ENCODE data around the gene GTF2H2C.
"Not testable (repeated sequence)": the region's sequence is repeated elsewhere in the genome, so short reads cannot be mapped to it uniquely, and the experiment has no call there.

The GTF2H2C gene

DNA sequence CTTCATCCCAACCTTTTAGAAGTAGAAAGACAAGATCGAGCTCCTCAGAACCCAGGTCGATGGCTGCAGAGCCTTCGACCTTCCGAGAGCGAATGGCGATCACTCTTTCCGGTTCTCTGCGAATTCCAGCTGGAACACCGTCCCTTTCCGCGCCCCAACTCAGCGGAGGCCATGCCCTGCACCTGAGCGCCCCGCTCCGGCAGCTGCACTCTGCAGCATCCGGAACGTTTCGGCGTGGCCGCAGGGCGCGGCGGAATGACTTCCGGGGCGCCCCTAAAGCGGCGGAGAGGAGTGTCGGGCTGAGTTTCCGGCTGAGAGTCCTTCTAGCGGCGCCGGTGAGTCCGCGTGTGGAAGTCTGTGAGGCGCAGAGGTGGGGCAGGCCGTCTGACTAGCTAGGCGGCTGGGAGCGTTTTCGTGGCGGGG lies at the start of gene GTF2H2C:
Gene GTF2H2C, plus strand, starts transcription at position 284 of the 423 bp plus-strand sequence. CDS start 4,942 bp downstream, outside the sequence.
- DNase-seq (ENCODE audit: low read depth), result peak; percentile 67
- H3K4me3 ChIP-seq (ENCODE audit: control insufficient read depth, low read depth, low read length), result peak within 1 kb of the TSS; percentile 47

GRCh38 chr5:69510694-69511093 lies 49.3 kb upstream of the GTF2H2C start:
- no peak for DNase-seq (ENCODE audit: low read depth)
- TF ChIP-seq, protein P1, sequence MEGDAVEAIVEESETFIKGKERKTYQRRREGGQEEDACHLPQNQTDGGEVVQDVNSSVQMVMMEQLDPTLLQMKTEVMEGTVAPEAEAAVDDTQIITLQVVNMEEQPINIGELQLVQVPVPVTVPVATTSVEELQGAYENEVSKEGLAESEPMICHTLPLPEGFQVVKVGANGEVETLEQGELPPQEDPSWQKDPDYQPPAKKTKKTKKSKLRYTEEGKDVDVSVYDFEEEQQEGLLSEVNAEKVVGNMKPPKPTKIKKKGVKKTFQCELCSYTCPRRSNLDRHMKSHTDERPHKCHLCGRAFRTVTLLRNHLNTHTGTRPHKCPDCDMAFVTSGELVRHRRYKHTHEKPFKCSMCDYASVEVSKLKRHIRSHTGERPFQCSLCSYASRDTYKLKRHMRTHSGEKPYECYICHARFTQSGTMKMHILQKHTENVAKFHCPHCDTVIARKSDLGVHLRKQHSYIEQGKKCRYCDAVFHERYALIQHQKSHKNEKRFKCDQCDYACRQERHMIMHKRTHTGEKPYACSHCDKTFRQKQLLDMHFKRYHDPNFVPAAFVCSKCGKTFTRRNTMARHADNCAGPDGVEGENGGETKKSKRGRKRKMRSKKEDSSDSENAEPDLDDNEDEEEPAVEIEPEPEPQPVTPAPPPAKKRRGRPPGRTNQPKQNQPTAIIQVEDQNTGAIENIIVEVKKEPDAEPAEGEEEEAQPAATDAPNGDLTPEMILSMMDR (conservative IDR thresholded peaks at IDR 0.05; ENCODE audit: control insufficient read depth, insufficient read depth, low read depth, low read length), result no peak
- H3K4me3 ChIP-seq (ENCODE audit: control insufficient read depth, low read depth, low read length), result no peak overlapping the region

DNA sequence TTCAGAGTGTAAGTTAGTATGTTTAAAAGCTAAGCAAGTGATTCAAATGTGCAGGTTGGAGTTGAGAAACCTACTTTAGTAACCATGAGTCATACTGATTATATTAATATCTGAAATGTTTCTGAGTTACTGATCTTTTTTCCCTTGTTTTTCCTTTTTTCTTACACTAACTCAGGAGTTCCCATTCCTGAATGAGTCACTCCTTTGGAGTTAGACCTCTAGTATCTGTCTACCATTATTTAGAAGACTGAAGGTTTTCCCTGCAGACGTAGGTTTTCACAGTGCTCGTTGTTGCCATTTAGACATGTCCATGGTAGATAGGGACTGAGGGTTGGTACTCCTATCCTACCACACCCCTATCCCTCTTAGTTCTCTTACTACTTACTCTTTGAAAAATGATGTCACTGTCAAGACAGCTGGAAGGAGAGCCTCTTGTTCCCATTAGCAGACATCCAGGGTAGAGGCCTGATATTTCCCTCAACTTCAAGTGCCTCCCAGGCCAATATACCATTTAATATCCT lies 47.2 kb upstream of the GTF2H2C start:
- DNase-seq (ENCODE audit: low read depth), result peak; percentile 92
- no peak overlapping the region for H3K4me3 ChIP-seq (ENCODE audit: control insufficient read depth, low read depth, low read length)
- TF ChIP-seq, protein P1 (conservative IDR thresholded peaks at IDR 0.05; ENCODE audit: control insufficient read depth, insufficient read depth, low read depth, low read length), result no peak

DNA sequence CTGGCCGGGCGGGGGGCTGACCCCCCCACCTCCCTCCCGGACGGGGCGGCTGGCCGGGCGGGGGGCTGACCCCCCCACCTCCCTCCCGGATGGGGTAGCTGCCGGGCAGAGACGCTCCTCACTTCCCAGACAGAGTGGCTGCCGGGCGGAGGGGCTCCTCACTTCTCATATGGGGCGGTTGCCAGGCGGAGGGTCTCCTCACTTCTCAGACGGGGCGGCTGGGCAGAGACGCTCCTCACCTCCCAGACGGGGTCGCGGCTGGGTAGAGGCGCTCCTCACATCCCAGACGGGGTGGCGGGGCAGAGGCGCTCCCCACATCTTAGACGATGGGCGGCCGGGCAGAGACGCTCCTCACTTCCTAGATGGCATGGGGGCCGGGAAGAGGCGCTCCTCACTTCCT lies 44.4 kb upstream of the GTF2H2C start:
- DNase-seq (ENCODE audit: low read depth); H3K4me3 ChIP-seq (ENCODE audit: control insufficient read depth, low read depth, low read length): not testable (repeated sequence)

DNA sequence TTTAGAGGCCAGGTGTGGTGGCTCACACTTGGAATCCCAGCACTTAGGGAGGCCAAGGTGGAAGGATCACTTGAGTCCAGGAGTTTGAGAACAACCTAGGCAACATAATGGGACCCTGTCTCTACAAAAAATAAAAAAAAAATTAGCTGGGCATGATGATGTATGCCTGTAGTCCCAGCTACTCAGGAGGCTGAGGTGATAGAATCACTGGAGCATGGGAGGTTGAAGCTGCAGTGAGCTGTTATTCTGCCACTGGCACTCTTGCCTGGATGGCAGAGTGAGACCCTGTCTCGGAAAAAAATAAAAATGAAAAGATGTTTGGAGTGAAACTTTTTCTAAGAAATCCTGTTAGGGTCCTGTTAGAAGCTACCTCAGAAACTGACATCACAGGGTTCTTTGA lies 43.2 kb upstream of the GTF2H2C start:
- no peak for DNase-seq (ENCODE audit: low read depth)
- TF ChIP-seq, protein P1 (conservative IDR thresholded peaks at IDR 0.05; ENCODE audit: control insufficient read depth, insufficient read depth, low read depth, low read length), result no peak
- no peak overlapping the region for H3K4me3 ChIP-seq (ENCODE audit: control insufficient read depth, low read depth, low read length)

DNA sequence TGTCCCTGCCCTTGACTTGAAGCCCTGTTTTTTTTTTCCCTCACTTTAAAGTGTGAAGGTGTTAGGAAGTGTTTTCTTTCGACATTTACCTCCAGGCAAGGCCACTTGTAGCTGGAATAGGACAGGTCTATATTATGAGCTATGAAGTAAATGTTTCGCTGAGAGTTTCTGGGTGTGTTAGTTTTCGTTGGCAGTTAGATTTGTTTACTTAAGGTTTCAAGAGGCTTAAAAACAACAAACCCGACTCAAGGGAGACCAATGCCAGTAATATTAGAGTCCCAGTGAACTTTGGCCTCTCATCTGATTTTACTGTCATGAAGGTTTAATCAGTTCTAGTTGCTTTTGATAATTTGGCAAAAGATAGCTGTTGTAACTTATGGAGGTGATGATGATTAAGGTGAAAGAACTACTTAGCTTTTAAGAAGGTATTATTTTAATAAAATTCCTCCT lies 42.2 kb upstream of the GTF2H2C start:
- TF ChIP-seq, protein P1 (conservative IDR thresholded peaks at IDR 0.05; ENCODE audit: control insufficient read depth, insufficient read depth, low read depth, low read length), result no peak
- no peak overlapping the region for H3K4me3 ChIP-seq (ENCODE audit: control insufficient read depth, low read depth, low read length)
- peak; percentile 67 for DNase-seq (ENCODE audit: low read depth)

DNA sequence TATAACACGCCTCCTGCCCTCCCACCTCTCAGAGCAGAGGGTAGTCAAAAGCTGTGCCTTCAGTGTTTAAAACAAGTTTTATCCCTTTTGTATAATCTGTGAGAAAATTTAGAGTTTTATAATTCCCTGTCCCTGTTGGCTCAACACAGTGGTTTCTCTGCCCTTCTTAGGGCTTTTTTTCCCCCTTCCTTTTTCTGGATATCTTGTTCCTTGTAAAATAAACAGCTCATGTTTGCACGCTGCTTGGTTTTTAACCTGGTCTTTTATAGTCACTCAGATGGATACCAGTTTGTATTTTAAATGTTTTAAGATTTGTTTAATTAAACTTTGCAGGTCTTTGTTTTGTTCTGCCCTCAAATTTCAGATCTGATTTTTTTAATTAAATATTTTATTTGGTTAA lies 40.7 kb upstream of the GTF2H2C start:
- no peak overlapping the region for H3K4me3 ChIP-seq (ENCODE audit: control insufficient read depth, low read depth, low read length)
- TF ChIP-seq, protein P1 (conservative IDR thresholded peaks at IDR 0.05; ENCODE audit: control insufficient read depth, insufficient read depth, low read depth, low read length), result no peak
- no peak for DNase-seq (ENCODE audit: low read depth)

- DNase-seq (ENCODE audit: low read depth), result no peak
- H3K4me3 ChIP-seq (ENCODE audit: control insufficient read depth, low read depth, low read length), result no peak overlapping the region
- TF ChIP-seq, protein P1 (conservative IDR thresholded peaks at IDR 0.05; ENCODE audit: control insufficient read depth, insufficient read depth, low read depth, low read length), result no peak
Measured at GRCh38 chr5:69522035-69522434, 38.0 kb upstream of the GTF2H2C start.

All from fibroblast of mammary gland (primary cell).